ENCODE results near the gene CDYL2.

GRCh38 chr16:80751167-80751566 lies 53.2 kb downstream of the CDYL2 start:
- TF ChIP-seq CTCF (IDR thresholded peaks at IDR 0.05; ENCODE audit: insufficient read depth, low read depth, low read length) (no peak), EZH2 (IDR thresholded peaks at IDR 0.05; ENCODE audit: insufficient read depth, low read length) (no peak)
